A549 (cell line): ENCODE data around the gene MSI2. TPM values are rescaled to one million over a fixed set of nuclear protein-coding genes. Genes with fewer than 3 reads are reported as not detected.

Source experiments
- ATAC-seq, 2 experiments: fragments of 200-7000 bp in 1 of 2; fragments of >200 bp in 1 of 2; cut with Nextera tagmentation in 1 of 2; cut with Tn5 transposase in 1 of 2; 3 replicates each; pipeline versions ENCODE4 v1.8.0 to v1.9.1; 2018 to 2020; ENCODE audit warnings: mild to moderate bottlenecking in 1 of 2, moderate library complexity in 1 of 2
- CTCF ChIA-PET: fragments of 300-600 bp; sonication (Branson Sonifier 250); formaldehyde crosslinking; extraction: SDS; loops from one replicate; lab custom pipeline; 2021; ENCODE audit warnings: antibody characterized with exemption, inconsistent platforms; lab: Yijun Ruan, JAX
- POLR2A ChIA-PET: fragments of 350-600 bp; formaldehyde crosslinking; extraction: SDS; loops from one replicate; lab custom pipeline; 2021; ENCODE audit warnings: antibody characterized with exemption, inconsistent platforms; lab: Yijun Ruan, JAX
- DNase-seq, 2 experiments: peaks; one replicate each; pipeline versions ENCODE4 v3.0.0 to v3.0.0-alpha.2; 2011 to 2016; ENCODE audit warnings: low read depth in 1 of 2, low spot score in 1 of 2
- FAIRE-seq: peaks from 2 replicates; lab custom pipeline; 2011; peaks lifted over from hg19 to GRCh38; lab: Jason Lieb, UNC
- H3K27ac ChIP-seq, 2 experiments: fragments of >200 bp; sonication (Bioruptor Twin); formaldehyde crosslinking; 3 replicates each; pipeline ENCODE4 v1.5.1; 2016 to 2017
- H3K4me1 ChIP-seq: fragments of >200 bp; sonication (Bioruptor Twin); formaldehyde crosslinking; 3 replicates; pipeline ENCODE4 v1.6.1; 2016
- H3K4me2 ChIP-seq: fragments of >200 bp; sonication (Bioruptor Twin); formaldehyde crosslinking; 3 replicates; pipeline ENCODE4 v1.6.1; 2016
- H3K4me3 ChIP-seq: fragments of >200 bp; sonication (Bioruptor Twin); formaldehyde crosslinking; 3 replicates; pipeline ENCODE4 v1.5.1; 2016
- H3K9me3 ChIP-seq: fragments of >200 bp; sonication (Bioruptor Twin); formaldehyde crosslinking; 3 replicates; pipeline ENCODE4 v1.6.1; 2016
- BHLHE40 ChIP-seq: IDR thresholded peaks from 2 replicates; pipeline ENCODE4 v1.6.1; 2012; ENCODE audit warnings: low read depth, low read length, inconsistent platforms
- CEBPB ChIP-seq, 2 experiments: fragments of >200 bp in 1 of 2; sonication (Bioruptor Twin) in 1 of 2; formaldehyde crosslinking in 1 of 2; IDR thresholded peaks; 2 replicates each; pipeline ENCODE4 v1.6.1; 2012 to 2016
- ESRRA ChIP-seq: fragments of 150-350 bp; IDR thresholded peaks from 2 replicates; pipeline ENCODE4 v1.6.1; 2014; ENCODE audit warnings: mild to moderate bottlenecking, low read length, borderline replicate concordance
- GATA3 ChIP-seq: IDR thresholded peaks from 2 replicates; pipeline ENCODE4 v1.6.1; 2012; ENCODE audit warnings: borderline replicate concordance
- HDAC2 ChIP-seq: fragments of 200-600 bp; sonication (generic); IDR thresholded peaks from 2 replicates; pipeline ENCODE4 v1.6.1; 2016
- HOXA7 ChIP-seq: fragments of 250-450 bp; sonication (Bioruptor Pico); IDR thresholded peaks from 2 replicates; pipeline ENCODE4 v1.5.0; 2020; ENCODE audit warnings: mild to moderate bottlenecking, moderate library complexity
- KDM1A ChIP-seq: fragments of 200-600 bp; sonication (generic); IDR thresholded peaks from 2 replicates; pipeline ENCODE4 v1.6.1; 2016; ENCODE audit warnings: low read depth, mild to moderate bottlenecking
- MAZ ChIP-seq: fragments of 150-350 bp; IDR thresholded peaks from 2 replicates; pipeline ENCODE4 v1.6.1; 2014; ENCODE audit warnings: antibody characterized with exemption, low read depth, low read length, borderline replicate concordance
- MYC ChIP-seq: IDR thresholded peaks from 2 replicates; pipeline ENCODE4 v1.6.1; 2012; ENCODE audit warnings: mild to moderate bottlenecking, inconsistent platforms, low read length, improper control_type of control experiment, borderline replicate concordance
- NFE2L2 ChIP-seq: fragments of 150-350 bp; conservative IDR thresholded peaks from 2 replicates; pipeline ENCODE4 v1.6.1; 2014; ENCODE audit warnings: low read length
- NPAS2 ChIP-seq: fragments of 250-450 bp; sonication (Bioruptor Pico); IDR thresholded peaks from 2 replicates; pipeline ENCODE4 v1.8.0; 2022; ENCODE audit warnings: mild to moderate bottlenecking, moderate library complexity, borderline replicate concordance
- NR3C1 ChIP-seq: fragments of >200 bp; sonication (Bioruptor Twin); formaldehyde crosslinking; IDR thresholded peaks from 3 replicates; pipeline ENCODE4 v1.6.1; 2017
- PHF8 ChIP-seq: fragments of 200-600 bp; sonication (generic); IDR thresholded peaks from 2 replicates; pipeline ENCODE4 v1.6.1; 2016; ENCODE audit warnings: low read depth, mild to moderate bottlenecking, antibody characterized with exemption, moderate library complexity, borderline replicate concordance
- POLR2A ChIP-seq: IDR thresholded peaks from 2 replicates; pipeline ENCODE4 v1.6.1; 2012; ENCODE audit warnings: mild to moderate bottlenecking, low read length
- RNF2 ChIP-seq: fragments of 200-600 bp; sonication (generic); IDR thresholded peaks from 2 replicates; pipeline ENCODE4 v1.6.1; 2016; ENCODE audit warnings: low read depth, mild to moderate bottlenecking, antibody characterized with exemption, moderate library complexity, borderline replicate concordance
- TP53 ChIP-seq: fragments of 250-450 bp; sonication (Bioruptor Pico); IDR thresholded peaks from 2 replicates; pipeline ENCODE4 v1.5.0; 2021; ENCODE audit warnings: mild to moderate bottlenecking, moderate library complexity
- ZC3H11A ChIP-seq: fragments of 450-650 bp; IDR thresholded peaks from 2 replicates; pipeline ENCODE4 v1.6.1; 2014; ENCODE audit warnings: antibody characterized with exemption, mild to moderate bottlenecking
- ZNF302 ChIP-seq: fragments of 250-450 bp; sonication (Bioruptor Pico); IDR thresholded peaks from 2 replicates; pipeline ENCODE4 v1.9.0; 2021; ENCODE audit warnings: inconsistent platforms, mild to moderate bottlenecking, moderate library complexity
- WGBS: methylation state at CpG from one replicate; pipeline ENCODE4 v1.1.6; 2017; ENCODE audit errors: missing lambda C conversion rate; 5-methylcytosine and 5-hydroxymethylcytosine counted together
- polyA plus RNA-seq, 4 experiments: library from polyadenylated mRNA; depleted of rRNA in 3 of 4; stranded (reverse); fragments of >200 nt; fragmentation: RNase III in 1 of 4; extraction: RNeasy Plus Mini Kit Qiagen cat#74134 plus additional on column Dnase treatment in 1 of 4; gene quantifications; 2 replicates in 3 of 4; 3 replicates in 1 of 4; pipeline ENCODE4 v1.2.3, GENCODE V29; 2011 to 2017
- TF ChIP-seq, protein P1 (sequence below): fragments of 150-350 bp; IDR thresholded peaks from 2 replicates; pipeline ENCODE4 v1.6.1; 2014; ENCODE audit warnings: low read depth, mild to moderate bottlenecking, low read length
- TF ChIP-seq, protein P2 (sequence below): IDR thresholded peaks from 2 replicates; pipeline ENCODE4 v1.6.1; 2012; ENCODE audit warnings: low read depth, borderline replicate concordance
- TF ChIP-seq, protein P3 (sequence below): fragments of 250-450 bp; sonication (Bioruptor Pico); IDR thresholded peaks from 2 replicates; pipeline ENCODE4 v1.5.0; 2021; ENCODE audit warnings: mild to moderate bottlenecking, moderate library complexity, borderline replicate concordance

Gene MSI2
- polyA plus RNA-seq, 2 of the 4 experiments (the other 2 are of a cell fraction), result 43.6 to 44.4 TPM

DNA sequence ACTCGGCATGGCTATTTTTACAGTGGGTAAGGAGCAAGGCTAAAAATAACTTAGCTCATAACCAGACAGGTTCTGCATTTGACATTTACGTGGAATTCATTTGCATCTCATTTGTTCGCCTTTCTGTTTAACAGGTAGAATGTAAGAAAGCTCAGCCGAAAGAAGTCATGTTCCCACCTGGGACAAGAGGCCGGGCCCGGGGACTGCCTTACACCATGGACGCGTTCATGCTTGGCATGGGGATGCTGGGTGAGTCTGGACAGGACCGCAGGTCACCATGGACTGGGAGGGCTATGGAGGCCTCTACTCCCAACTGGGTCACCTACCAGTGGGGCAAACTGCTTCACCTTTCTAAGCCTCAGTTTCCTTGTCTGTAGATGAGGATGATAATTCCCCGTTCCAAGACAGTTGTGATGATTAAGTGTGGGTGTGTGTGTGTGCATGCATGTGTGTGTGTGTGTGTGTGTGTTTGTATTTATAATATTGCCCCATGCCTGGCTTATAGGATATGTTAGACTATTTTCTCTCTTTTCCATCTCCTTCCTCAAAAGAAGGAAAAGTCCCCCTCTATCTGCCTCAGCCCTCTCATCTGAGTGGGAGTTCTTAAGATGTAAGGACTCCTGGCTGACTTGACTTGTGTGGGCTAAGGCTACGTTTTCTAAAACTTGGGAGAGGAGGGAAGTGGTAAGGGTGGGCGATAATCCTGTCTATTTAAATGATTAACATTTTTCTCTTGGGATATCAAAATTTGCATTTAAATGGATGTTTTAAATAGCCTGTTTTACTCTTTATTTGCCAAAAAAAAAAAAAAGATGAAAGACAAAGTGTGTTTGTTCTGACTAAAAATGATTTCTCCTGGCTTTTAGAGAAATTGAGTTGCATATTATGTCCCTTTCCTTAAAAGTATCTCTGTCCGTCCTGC, 359.8 kb downstream of the MSI2 start:
- no peak for DNase-seq
- no peak overlapping the region for H3K4me2 ChIP-seq
- no peak for ATAC-seq
- no peak for FAIRE-seq
- no peak overlapping the region for H3K27ac ChIP-seq
- peaks cover 11% of the 10 kb centered on the region for H3K9me3 ChIP-seq
- whole genome bisulfite sequencing, result 96% methylated on average over 13 of the region's 13 CpGs
- ChIA-PET POLR2A (no interaction called here), CTCF (interaction anchor here (0.7 to 2.5 kb wide), 5 partner anchors 10 to 56 kb away, joined by 3 to 17 read pairs (median 3); no protein-coding TSS in a partner anchor)
- no peaks in the 10 kb centered on the region for H3K4me1 ChIP-seq
- TF ChIP-seq PHF8 (no peak), NFE2L2 (no peak), NPAS2 (CRISPR knock-in tag) (no peak), BHLHE40 (no peak), CEBPB (IDR thresholded peaks at IDR 0.05) (no peak), HOXA7 (CRISPR knock-in tag) (no peak), ESRRA (no peak), NR3C1 (no peak), ZC3H11A (no peak)
- TF ChIP-seq, protein P1, sequence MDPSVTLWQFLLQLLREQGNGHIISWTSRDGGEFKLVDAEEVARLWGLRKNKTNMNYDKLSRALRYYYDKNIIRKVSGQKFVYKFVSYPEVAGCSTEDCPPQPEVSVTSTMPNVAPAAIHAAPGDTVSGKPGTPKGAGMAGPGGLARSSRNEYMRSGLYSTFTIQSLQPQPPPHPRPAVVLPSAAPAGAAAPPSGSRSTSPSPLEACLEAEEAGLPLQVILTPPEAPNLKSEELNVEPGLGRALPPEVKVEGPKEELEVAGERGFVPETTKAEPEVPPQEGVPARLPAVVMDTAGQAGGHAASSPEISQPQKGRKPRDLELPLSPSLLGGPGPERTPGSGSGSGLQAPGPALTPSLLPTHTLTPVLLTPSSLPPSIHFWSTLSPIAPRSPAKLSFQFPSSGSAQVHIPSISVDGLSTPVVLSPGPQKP, result no peak
- H3K4me3 ChIP-seq, result no peak overlapping the region

DNA sequence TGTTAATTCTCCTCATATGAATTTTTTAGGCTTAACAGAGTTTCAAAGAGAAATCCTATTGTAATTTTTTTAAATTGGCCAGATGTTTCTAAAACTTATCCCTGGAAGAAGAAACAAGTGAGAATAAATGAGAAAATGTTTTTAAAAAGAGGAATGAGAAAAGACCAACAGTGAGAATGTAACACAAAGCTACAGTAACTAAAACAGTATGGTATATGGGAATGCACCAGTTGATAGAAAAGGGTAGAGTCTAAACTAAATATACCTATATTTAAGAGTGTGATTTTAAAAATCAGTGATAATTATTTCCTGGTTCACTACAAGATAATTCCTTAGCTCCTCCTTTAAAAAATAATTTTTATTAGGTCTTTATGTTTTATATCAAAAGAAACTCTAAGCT, 360.9 kb downstream of the MSI2 start:
- FAIRE-seq (no peak), DNase-seq (no peak), ATAC-seq (no peak)
- Histone ChIP-seq H3K4me2 (no peak overlapping the region), H3K4me1 (peaks cover under 1% of the 10 kb centered on the region; the same call in 2 of the 3 replicates)
- CTCF ChIA-PET, result interaction anchor here (0.7 to 9.0 kb wide), 6 partner anchors 9 to 374 kb away, joined by 3 to 63 read pairs (median 3); no protein-coding TSS in a partner anchor
- no peak for TF ChIP-seq ZNF302
- TF ChIP-seq RNF2, result no peak
- TF ChIP-seq HDAC2, result peak; percentile 92; the same call in 1 of the 2 replicates
- TF ChIP-seq, protein P2, sequence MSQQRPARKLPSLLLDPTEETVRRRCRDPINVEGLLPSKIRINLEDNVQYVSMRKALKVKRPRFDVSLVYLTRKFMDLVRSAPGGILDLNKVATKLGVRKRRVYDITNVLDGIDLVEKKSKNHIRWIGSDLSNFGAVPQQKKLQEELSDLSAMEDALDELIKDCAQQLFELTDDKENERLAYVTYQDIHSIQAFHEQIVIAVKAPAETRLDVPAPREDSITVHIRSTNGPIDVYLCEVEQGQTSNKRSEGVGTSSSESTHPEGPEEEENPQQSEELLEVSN, result no peak
- no peak for TF ChIP-seq POLR2A
- no peak for TF ChIP-seq MAZ
- no peak for TF ChIP-seq NFE2L2
- TF ChIP-seq KDM1A, result peak; percentile 68; the same call in 1 of the 2 replicates
- TF ChIP-seq, protein P3, sequence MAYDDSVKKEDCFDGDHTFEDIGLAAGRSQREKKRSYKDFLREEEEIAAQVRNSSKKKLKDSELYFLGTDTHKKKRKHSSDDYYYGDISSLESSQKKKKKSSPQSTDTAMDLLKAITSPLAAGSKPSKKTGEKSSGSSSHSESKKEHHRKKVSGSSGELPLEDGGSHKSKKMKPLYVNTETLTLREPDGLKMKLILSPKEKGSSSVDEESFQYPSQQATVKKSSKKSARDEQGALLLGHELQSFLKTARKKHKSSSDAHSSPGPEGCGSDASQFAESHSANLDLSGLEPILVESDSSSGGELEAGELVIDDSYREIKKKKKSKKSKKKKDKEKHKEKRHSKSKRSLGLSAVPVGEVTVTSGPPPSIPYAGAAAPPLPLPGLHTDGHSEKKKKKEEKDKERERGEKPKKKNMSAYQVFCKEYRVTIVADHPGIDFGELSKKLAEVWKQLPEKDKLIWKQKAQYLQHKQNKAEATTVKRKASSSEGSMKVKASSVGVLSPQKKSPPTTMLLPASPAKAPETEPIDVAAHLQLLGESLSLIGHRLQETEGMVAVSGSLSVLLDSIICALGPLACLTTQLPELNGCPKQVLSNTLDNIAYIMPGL (CRISPR knock-in tag), result no peak
- TF ChIP-seq MYC, result no peak
- TF ChIP-seq HOXA7 (CRISPR knock-in tag), result no peak
- TF ChIP-seq GATA3, result no peak
- no peak for TF ChIP-seq TP53
- TF ChIP-seq, all 56 proteins: peak for 2
- H3K4me3 ChIP-seq, result no peak overlapping the region
- peaks cover 11% of the 10 kb centered on the region for H3K9me3 ChIP-seq
- POLR2A ChIA-PET, result no interaction called here
- H3K27ac ChIP-seq, result no peak overlapping the region
